GM19328 (cell line): ENCODE measurements around the gene RNF213.
A peak's percentile ranks its signal among the peaks of the same experiment; 100 is the strongest.

ENCODE experiments used
- ATAC-seq: cut with Tn5 transposase; IDR thresholded peaks from one replicate; pipeline ENCODE4 v1.9.1; 2021; ENCODE audit warnings: mild to moderate bottlenecking, moderate library complexity; ENCODE audit not compliant: unreplicated experiment

RNF213 gene

DNA sequence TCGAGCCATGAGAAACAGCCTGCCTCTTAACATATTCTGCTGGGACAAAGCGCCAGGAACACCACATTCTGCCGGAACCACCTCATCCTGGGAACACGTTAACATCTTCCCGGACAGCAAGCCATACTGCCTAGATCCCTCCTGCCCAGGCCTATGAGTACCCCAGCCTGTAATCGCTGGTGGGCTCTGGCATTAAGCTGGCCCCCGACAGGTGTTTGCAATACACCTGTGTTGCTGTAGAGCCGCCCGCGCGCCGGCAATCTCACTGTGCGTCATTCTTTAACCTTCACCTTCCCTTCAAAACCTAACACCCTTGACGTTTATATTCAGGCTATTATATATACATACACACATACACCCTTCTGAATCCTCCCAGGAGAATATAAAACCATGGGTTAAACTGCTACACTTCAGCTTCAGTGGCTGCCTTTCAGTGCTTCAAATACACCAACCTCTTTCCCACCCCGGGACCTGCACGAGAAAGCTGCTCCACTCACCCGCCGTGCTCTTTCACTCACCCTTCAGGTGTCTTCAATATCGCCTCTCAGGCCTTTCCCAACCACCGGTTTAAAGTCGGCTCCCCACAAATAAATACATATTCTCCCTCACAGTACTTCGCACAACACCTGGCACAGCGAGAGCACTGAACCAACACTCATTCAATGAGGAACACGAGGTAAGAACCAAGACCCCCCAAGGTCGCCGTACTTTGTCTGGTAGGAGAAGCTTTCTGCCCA lies 153.3 kb downstream of the RNF213 start:
- ATAC-seq, result no peak

DNA sequence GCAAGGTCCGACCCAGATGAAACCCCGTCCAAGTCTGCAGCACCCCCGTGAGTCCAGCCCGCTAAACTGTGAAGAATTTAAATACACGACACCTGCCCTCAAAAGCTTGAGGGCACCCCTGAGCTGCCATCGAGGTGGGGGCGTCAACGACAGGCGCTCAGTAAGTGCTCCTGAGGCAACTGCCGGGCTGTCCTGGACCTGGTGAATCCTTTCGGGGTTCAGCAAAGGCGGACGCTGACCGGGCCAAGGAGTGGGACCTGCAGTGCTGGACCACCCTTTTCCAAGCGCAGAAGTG lies 153.8 kb downstream of the RNF213 start:
- ATAC-seq, result no peak

DNA sequence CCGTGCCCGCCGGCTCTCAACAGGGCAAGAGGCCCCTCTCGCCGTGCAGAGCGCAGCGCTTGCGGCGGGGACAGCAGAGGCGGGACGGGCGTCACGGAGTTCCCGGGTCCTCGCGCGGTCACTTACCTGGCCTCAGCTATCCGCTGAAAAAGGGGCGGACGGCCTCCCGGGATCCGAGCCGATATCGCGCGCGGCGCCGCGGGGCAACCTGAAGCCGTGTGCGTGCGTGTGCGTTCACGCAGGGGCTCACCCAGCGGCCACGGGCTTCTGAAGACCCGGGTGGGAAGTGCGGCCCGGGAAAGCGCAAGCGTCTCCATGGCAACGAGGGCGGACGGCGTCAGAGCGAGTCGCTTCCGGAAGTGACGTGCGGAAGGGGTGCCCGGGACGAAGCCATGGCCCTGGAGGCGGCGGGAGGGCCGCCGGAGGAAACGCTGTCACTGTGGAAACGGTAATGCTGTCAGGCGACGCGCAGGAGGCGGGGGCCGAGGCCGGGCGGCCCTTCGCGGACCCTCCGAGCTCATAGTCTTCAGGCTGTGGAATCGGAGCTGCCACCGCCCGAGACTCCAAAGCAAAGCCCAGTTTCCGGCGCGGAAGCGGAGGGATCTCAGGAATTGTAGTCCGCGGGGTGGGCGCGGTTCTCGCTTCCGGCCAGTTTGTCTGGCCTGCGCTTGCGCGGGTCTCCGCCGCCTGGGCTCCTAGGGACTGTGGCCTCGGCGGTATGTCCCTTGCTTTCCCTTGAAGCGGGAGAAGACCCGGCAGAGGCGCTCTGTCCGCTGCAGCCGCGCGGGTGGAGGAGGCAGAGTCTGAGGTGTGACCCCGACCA lies 154.4 kb downstream of the RNF213 start, which contains the start of gene ENDOV:
ENDOV (plus strand) TSS at position 365 of the 823 bp plus-strand sequence; CDS start at position 393, 28 bp downstream.
- ATAC-seq, result peak; percentile 91

DNA sequence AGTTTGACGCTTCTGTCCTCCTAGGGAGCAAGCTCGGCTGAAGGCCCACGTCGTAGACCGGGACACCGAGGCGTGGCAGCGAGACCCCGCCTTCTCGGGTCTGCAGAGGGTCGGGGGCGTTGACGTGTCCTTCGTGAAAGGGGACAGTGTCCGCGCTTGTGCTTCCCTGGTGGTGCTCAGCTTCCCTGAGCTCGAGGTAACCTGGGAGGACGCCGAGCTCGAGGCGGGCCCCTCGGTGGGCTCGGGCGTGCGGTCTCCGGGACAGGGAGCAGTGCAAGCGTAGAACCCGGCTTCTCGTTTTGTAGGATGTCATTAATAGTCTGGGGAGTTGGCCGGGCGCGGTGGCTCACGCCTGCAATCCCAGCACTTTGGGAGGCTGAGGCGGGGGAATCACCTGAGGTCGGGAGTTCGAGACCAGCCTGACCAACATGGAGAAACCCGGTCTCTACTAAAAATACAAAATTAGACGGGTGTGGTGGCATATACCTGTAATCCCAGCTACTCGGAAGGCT lies 155.0 kb downstream of the RNF213 start:
- no peak for ATAC-seq

DNA sequence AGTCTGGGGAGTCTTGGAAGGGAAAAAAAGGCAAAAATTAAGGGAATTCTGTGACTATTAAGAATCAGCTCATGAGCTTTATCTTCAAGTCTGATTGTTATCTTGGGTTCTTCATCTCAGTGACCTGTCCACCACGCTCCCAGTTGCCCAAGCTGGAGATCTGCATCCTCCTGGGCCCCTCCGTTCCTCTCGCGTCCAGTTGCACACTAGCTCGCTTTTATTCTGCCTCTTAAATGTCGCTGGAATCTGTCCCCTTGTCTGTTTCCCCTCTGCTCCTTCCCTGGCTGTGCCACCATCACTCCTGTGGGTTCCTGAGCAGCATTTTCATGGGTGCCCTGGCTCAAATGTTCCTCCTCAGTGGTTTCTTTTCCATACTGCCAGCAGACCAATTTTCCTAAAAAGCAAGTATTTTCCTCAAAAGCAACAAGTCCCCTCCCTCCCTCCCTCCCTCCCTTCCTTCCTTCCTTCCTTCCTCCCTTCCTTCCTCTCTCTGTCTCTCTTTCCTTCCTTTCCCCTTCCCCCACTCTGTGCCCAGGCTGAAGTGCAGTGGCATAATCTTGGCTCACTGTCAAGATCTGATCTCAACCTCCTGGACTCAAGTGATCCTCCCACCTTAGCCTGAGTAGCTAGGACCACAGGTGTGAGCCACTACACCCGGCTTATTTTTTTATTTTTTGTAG lies 155.7 kb downstream of the RNF213 start:
- no peak for ATAC-seq

DNA sequence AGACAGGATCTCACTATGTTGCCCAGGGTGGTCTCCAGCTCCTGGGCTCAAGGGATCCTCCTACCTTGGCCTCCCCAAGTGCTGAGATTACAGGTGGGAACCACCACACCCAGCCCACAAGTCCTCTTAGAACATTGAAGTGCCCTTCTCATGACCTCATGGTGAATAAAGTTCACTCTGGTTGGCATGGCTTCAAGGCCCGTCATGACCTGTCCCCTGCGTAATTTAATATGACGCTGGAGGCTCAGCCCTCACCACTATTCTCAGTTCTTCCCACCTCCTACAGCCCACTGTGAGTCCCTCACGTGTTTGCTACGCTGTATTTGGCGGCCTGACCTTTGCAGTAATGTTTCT lies 156.3 kb downstream of the RNF213 start:
- ATAC-seq, result no peak

DNA sequence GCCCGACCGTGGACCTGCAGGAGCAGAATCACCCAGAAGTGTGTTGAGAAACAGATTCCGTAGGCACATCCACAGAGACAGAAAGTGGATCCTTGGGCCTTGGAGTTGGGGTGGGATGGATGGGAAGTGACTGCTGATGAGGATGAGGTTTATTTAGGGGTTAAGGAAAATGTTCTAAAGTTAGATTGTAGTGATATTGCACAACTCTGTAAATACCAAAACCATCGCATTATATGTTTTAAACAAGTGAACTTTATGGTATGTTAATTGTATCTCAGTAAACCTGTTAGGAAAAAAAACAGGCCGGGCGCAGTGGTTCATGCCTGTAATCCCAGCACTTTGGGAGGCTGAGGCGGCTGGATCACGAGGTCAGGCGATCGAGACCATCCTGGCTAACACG lies 157.9 kb downstream of the RNF213 start:
- ATAC-seq, result no peak

DNA sequence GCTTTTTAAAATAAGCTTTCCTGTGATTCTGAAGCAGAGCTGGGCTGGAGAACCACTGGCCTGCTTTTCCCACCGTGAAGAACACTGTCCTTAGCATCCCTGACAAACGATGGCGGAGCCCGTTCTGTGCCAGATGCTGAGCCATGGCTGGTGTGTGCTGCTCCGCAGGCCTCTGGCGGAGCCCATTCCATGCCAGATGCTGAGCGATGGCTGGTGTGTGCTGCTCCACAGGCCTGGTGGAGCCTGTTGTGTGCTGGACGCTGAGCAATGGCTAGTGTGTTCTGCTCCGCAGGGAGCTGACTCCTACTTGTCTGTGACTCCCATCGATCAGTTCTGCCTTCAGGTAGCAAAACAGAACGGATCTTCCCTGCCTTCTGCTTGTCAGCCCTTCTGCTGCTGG lies 158.6 kb downstream of the RNF213 start:
- no peak for ATAC-seq

DNA sequence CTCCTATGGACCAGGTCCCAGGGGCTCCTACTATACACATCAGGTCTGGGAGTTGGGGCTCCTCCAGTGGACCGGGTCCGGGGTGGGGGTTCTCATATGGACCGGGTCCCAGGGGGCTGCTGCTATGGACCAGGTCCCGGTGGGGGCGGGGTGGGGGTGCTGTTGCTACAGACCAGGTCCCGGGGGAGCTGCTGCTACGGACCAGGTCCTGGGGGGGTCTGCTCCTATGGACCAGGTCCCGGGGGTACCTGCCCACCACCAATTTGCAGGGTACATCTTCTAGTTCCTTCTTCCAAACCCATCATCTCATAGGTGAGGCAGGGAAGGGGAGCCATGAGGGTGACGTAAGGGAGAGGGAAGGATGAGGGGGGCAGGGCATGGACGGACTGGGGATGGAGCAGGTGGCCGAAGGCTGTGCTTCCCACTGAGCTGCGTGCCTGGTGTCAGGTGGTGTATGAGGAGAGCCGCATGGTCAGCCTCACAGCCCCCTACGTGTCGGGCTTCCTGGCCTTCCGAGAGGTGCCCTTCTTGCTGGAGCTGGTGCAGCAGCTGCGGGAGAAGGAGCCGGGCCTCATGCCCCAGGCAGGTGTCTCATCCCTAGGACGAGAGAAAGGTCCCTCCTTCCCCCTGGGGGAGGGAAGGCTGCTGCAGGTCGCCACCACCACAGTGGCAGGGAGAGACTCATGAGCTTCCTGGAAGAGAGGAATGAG lies 160.9 kb downstream of the RNF213 start:
- no peak for ATAC-seq

DNA sequence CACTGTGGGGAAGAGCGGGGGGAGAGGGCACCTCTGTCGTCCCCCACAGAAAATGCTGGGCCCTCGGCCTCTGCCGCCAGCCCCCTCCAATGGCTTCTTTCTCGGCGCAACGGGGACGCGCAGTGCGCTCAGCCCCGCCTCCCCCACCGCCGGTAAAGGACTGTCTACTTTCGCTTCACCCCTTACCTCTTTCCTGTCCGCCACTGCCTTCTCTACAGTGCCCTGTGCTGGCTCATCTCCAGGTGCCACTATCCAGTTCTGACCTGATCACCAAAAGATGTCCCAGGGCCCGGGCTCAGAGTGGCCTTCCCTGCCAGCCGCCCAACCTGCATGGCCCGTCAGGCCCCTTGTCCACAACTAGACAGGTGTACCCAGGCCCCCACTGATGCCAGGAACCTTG lies 161.6 kb downstream of the RNF213 start:
- ATAC-seq, result no peak

DNA sequence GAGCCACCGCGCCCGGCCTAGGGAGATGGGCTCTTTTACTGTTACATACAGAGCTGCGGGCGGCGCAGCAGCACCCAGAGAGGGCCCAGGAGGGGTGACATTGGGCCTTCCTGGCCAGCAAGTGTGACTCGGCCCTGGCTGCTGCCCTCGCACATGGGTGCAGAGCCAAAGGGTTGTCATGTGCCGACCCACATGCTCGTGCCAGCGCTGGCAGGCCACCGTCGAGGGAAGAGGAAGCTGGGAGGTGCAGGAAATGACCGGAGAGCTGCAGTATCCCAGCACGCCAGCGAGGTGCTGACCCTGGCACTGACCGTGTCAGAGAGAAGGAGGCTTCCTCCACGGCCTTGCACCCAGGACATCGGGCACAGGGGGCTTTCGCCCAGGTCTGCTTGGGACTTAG lies 162.3 kb downstream of the RNF213 start:
- no peak for ATAC-seq

DNA sequence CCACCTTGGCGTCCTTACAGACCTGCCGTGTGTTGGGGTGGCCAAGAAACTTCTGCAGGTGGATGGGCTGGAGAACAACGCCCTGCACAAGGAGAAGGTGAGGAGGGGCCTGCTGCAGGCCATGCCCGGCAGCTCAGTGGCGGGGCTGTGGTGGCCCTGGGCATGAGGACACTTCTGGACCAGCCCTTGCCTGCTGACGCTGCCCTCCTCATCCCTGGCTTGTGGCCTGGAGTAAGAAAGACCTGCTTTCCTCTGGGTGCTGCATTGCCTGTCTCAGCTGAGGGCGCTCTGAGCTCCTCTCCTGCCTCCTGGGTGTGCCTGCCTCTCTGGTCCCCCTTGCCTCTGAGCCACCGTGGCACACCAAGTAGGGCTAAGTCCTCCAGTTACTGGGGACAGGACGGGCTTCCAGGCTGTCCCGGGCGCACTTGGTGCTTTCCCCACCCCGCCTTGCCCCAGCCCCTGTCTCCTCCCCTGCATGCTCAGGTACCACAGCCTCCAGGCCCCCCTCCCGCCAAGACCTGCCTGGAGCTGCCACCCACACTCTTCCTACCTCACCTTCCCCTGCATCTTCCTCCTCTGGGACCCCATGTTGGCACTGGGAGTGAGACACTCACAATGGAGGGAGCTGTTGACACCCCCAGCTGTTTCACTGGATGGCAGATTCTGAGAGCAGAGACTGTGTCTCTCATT lies 163.0 kb downstream of the RNF213 start:
- no peak for ATAC-seq

DNA sequence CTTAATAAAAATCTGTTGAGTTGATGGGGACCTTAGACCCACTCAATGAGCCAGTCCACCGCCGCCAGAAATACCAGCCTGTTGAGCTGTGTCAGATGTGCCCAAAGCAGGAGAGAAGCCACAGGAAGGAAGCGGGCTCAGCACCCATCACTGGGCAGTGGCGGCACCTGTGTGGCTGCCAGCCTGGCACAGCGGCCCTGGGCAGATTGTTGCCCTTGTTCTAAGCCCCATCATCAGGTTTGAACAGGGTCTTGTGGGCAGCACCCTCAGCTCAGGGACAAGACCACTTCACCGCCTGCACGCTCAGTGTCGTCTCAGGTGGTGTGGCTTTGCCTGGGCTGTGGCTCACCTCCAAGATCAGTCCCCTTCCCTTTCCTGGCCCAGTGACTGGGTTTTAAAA lies 163.6 kb downstream of the RNF213 start:
- ATAC-seq, result no peak

DNA sequence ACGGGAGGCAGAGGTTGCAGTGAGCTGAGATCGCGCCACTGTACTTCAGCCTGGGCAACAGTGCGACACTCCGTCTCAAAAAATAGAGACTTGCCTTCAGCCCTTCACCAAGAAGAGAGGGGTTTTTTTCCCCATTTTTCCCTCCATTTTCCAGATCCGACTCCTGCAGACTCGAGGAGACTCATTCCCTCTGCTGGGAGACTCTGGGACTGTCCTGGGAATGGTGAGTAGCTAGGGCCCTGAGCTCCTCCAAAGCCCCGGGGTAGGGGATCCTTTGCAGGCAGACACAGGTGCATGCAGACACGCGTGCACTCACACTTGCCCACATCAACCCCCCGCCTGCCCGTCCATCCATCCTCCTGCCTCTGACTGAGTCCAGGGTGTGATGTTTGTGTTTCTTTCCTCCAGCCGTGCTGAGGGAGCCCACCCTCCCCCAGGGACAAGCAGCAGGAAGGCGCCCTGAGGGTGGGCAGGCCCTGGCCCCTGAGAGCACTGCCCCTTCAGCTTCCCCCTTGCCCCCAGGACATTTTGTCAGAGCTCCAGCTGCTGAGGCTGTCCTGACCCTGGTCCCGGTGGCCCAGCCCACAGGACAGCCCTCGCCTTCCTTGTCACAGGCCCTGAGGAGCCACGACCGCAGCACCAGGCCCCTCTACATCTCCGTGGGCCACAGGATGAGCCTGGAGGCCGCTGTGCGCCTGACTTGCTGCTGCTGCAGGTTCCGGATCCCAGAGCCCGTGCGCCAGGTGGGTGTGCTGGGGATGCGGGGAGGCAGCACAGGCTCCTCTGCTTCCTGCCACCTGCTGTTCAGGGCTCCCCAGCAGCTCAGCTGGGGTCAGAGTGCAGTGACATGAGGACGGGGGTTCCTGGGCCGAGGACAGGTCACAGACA lies 164.5 kb downstream of the RNF213 start:
- no peak for ATAC-seq

DNA sequence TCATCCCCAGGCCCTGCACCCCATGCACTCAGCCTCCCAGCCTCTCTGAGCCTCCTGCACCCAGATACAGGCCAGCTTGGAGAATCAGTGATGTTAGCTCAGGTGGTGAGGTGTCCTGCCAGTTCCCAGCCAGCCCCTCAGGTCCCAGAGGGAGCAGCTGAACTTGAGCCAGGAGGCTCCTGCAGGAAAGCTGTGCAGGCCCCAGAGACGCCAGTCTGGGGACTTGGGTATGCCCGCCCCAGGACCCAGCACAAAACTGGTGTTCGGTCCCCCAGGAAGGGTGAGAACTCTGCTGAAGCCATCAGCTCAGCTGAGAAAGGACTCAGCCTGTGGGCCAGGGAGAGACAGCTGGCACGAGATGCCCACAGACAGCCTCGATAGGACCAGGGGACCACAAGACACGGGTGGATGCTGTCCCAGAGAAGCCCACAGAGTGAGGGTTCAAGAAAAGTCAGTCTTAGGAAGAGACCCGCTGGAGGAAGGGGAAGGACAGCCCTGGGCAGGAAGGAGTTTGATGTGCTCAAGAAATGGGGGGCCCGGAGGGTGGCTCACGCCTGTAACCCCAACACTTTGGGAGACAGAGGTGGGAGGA lies 165.3 kb downstream of the RNF213 start:
- no peak for ATAC-seq

DNA sequence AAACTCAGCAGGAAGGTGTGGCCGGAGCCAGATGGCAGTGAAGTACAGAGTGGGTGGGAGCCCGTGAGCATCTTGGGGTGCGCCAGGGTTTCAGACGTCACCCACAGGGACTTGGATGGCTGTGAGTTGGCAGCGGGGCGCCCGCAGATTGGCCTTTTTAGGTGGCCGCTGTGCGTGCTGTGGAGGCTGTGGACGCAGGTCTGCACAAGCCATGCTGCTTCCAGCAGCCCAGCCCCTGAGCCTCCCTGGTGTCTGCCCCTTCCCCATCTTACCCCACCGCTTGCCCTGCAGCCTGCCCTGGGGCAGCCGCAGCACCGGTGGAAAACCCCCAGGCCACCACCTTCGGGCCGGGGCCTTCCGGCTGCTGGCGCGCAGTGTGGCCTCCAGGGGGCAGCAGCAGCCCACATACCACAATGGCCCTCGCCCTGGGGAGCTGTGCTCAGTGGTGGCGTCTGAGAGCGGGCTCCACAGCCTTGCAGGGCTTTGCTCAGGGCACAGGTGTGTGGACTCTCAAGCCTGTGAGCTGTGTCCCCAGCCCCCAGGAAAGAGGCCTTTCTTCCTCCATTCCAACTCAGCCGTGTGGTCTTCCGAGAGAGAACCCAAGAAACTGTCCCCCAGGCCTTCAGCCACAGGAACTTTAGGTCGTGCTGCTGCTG lies 166.1 kb downstream of the RNF213 start:
- ATAC-seq, result peak; percentile 49

DNA sequence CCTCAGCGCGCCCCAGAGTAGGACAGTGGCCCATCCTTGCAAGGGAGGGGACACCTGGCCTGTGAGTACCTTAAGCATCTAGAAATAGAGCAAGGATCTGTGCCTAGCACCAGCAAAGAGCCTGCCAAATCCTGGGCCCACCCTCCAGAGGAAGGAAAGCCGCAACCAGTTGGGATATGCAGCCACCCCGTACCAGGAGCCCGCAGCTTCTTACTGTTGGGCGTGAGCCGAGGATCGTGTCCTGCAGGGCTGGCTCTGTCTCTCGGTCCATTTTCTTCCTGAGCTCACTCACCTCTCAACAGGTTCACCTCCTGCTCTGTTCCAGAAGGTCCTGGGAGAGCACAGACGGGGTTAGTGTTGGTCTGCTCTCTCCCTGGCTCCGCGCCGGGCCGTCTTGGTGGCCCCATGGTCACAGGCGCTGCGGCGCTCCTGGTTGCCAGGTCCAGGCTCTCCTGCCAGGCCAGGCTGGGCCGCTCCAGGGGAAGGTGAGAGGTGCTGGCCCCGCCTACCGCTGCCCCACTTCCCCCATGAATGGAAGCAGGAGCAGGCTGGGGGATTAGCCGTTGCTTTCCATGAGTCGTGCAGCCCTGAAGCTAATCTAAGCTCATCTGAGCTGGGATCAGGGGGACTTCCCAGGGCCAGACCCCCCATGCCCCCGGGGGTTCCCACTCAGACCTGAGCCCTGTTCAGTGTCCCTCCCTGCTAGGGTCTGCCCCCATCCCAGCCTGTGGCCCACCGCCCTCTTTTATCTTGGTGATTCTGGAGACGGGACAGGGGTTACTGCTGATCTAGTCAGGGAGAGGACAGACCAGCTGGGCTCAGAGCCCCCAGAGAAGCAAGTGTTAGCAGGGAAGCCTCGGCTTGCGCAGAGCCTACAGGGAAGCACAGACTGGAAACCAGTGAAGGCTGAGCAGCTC lies 167.0 kb downstream of the RNF213 start:
- ATAC-seq, result no peak

DNA sequence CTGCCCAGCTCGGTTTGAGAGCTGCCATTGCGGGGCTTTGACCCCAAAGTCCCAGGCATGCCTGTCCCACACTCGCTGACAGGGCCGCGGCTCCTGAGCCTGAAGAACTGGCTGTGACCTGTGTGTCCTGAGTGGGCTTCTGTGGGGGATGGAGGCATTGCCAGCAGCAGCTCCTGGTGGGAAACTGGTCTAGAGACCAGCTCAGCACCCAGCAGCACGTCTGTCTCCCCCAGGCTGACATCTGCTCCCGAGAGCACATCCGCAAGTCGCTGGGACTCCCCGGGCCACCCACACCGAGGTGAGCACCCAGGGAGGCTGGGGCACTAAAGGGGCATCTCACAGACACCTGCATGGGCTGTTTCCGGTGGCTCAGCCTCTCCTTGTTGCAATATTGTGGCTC lies 167.7 kb downstream of the RNF213 start:
- no peak for ATAC-seq
